Measurements from ENCODE around the gene TLR5. TPM values are rescaled to one million over a fixed set of nuclear protein-coding genes. Genes with fewer than 3 reads are reported as not detected.

The TLR5 gene
- total RNA-seq, 1 donor from 2014 or later = 3.1 TPM

- Histone ChIP-seq H3K36me3 (ENCODE audit: control insufficient read depth in 3 of 3, insufficient read depth in 3 of 3, low read length in 3 of 3) (no peaks in the 10 kb centered on the region), H3K9me3 (ENCODE audit: control insufficient read depth in 3 of 3, low read length in 3 of 3) (peaks cover 0 to 4% (median 0%) of the 10 kb centered on the region in 3 donors), H3K27me3 (ENCODE audit: control insufficient read depth in 3 of 3, insufficient read depth in 3 of 3, low read length in 3 of 3) (no peaks in the 10 kb centered on the region), H3K4me1 (ENCODE audit: control insufficient read depth in 3 of 3, insufficient read depth in 3 of 3, low read length in 3 of 3) (peaks cover 0 to 7% (median 0%) of the 10 kb centered on the region in 3 donors), H3K9ac (ENCODE audit: low read depth in 1 of 3, low read length in 3 of 3) (no peak overlapping the region), H3K4me3 (ENCODE audit: low read length in 3 of 3) (no peak overlapping the region), H3K27ac (ENCODE audit: low read depth, low read length) (no peak overlapping the region)
These were observed 9.4 kb upstream of the TLR5 start for GRCh38 chr1:223152399-223152798.

GRCh38 chr1:223150443-223150842 lies 7.4 kb upstream of the TLR5 start:
- Histone ChIP-seq H3K27me3 (ENCODE audit: control insufficient read depth in 3 of 3, insufficient read depth in 3 of 3, low read length in 3 of 3) (no peaks in the 10 kb centered on the region), H3K4me1 (ENCODE audit: control insufficient read depth in 3 of 3, insufficient read depth in 3 of 3, low read length in 3 of 3) (peaks cover 0 to 7% (median 0%) of the 10 kb centered on the region in 3 donors), H3K27ac (ENCODE audit: low read depth, low read length) (no peak overlapping the region), H3K36me3 (ENCODE audit: control insufficient read depth in 3 of 3, insufficient read depth in 3 of 3, low read length in 3 of 3) (no peaks in the 10 kb centered on the region), H3K9ac (ENCODE audit: low read depth in 1 of 3, low read length in 3 of 3) (no peak overlapping the region), H3K4me3 (ENCODE audit: low read length in 3 of 3) (no peak overlapping the region), H3K9me3 (ENCODE audit: control insufficient read depth in 3 of 3, low read length in 3 of 3) (peaks cover 0 to 4% (median 0%) of the 10 kb centered on the region in 3 donors)

DNA sequence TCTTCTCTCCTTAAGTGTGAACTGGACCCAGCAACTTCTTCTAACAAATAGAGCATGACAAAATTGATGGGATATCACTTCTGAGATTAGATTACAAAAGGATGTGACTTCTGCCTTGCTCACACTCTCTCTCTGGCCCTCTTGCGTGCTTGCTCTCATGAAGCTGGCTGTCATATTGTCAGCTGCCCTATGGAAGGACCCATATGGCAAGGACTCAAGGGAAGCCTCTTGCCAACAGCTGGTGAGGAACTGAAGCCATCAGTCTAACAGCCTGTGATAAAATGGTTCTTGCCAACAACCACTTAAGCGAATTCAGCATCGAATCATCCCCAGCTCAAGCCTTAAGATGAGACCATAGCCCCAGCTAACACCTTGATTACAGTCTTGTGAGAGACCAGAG lies 4.8 kb upstream of the TLR5 start:
- Histone ChIP-seq H3K27me3 (ENCODE audit: control insufficient read depth in 3 of 3, insufficient read depth in 3 of 3, low read length in 3 of 3) (no peaks in the 10 kb centered on the region), H3K36me3 (ENCODE audit: control insufficient read depth in 3 of 3, insufficient read depth in 3 of 3, low read length in 3 of 3) (no peaks in the 10 kb centered on the region), H3K9ac (ENCODE audit: low read depth in 1 of 3, low read length in 3 of 3) (no peak overlapping the region)

GRCh38 chr1:223147409-223147808 lies 4.4 kb upstream of the TLR5 start:
- Histone ChIP-seq H3K27me3 (ENCODE audit: control insufficient read depth in 3 of 3, insufficient read depth in 3 of 3, low read length in 3 of 3) (no peaks in the 10 kb centered on the region), H3K9ac (ENCODE audit: low read depth in 1 of 3, low read length in 3 of 3) (no peak overlapping the region), H3K27ac (ENCODE audit: low read depth, low read length) (no peak overlapping the region), H3K4me3 (ENCODE audit: low read length in 3 of 3) (no peak overlapping the region), H3K4me1 (ENCODE audit: control insufficient read depth in 3 of 3, insufficient read depth in 3 of 3, low read length in 3 of 3) (peaks cover 14 to 22% (median 18%) of the 10 kb centered on the region in 3 donors), H3K9me3 (ENCODE audit: control insufficient read depth in 3 of 3, low read length in 3 of 3) (peaks cover 0 to 4% (median 0%) of the 10 kb centered on the region in 3 donors), H3K36me3 (ENCODE audit: control insufficient read depth in 3 of 3, insufficient read depth in 3 of 3, low read length in 3 of 3) (no peaks in the 10 kb centered on the region)

More for the DNA sequence above, 4.8 kb upstream of the TLR5 start:
- H3K4me3 ChIP-seq (ENCODE audit: low read length in 3 of 3) = no peak overlapping the region
- H3K27ac ChIP-seq (ENCODE audit: low read depth, low read length) = no peak overlapping the region
- peaks cover 13 to 18% (median 15%) of the 10 kb centered on the region in 3 donors for H3K4me1 ChIP-seq (ENCODE audit: control insufficient read depth in 3 of 3, insufficient read depth in 3 of 3, low read length in 3 of 3)
- H3K9me3 ChIP-seq (ENCODE audit: control insufficient read depth in 3 of 3, low read length in 3 of 3) = peaks cover 0 to 4% (median 0%) of the 10 kb centered on the region in 3 donors

GRCh38 chr1:223146745-223147144 lies 3.7 kb upstream of the TLR5 start:
- Histone ChIP-seq H3K27ac (ENCODE audit: low read depth, low read length) (no peak overlapping the region), H3K9ac (ENCODE audit: low read depth in 1 of 3, low read length in 3 of 3) (no peak overlapping the region), H3K9me3 (ENCODE audit: control insufficient read depth in 3 of 3, low read length in 3 of 3) (peaks cover 0 to 4% (median 0%) of the 10 kb centered on the region in 3 donors), H3K4me3 (ENCODE audit: low read length in 3 of 3) (no peak overlapping the region), H3K27me3 (ENCODE audit: control insufficient read depth in 3 of 3, insufficient read depth in 3 of 3, low read length in 3 of 3) (no peaks in the 10 kb centered on the region), H3K36me3 (ENCODE audit: control insufficient read depth in 3 of 3, insufficient read depth in 3 of 3, low read length in 3 of 3) (no peaks in the 10 kb centered on the region), H3K4me1 (ENCODE audit: control insufficient read depth in 3 of 3, insufficient read depth in 3 of 3, low read length in 3 of 3) (peaks cover 21 to 29% (median 25%) of the 10 kb centered on the region in 3 donors)

- H3K27ac ChIP-seq (ENCODE audit: low read depth, low read length) = no peak overlapping the region
- H3K4me3 ChIP-seq (ENCODE audit: low read length in 3 of 3) = no peak overlapping the region
- no peaks in the 10 kb centered on the region for H3K27me3 ChIP-seq (ENCODE audit: control insufficient read depth in 3 of 3, insufficient read depth in 3 of 3, low read length in 3 of 3)
- H3K4me1 ChIP-seq (ENCODE audit: control insufficient read depth in 3 of 3, insufficient read depth in 3 of 3, low read length in 3 of 3) = peaks cover 21 to 33% (median 29%) of the 10 kb centered on the region in 3 donors
- no peak overlapping the region for H3K9ac ChIP-seq (ENCODE audit: low read depth in 1 of 3, low read length in 3 of 3)
- H3K36me3 ChIP-seq (ENCODE audit: control insufficient read depth in 3 of 3, insufficient read depth in 3 of 3, low read length in 3 of 3) = no peaks in the 10 kb centered on the region
- H3K9me3 ChIP-seq (ENCODE audit: control insufficient read depth in 3 of 3, low read length in 3 of 3) = peaks cover 0 to 4% (median 0%) of the 10 kb centered on the region in 3 donors
These were observed 1.9 kb upstream of the TLR5 start for GRCh38 chr1:223144914-223145313.

DNA sequence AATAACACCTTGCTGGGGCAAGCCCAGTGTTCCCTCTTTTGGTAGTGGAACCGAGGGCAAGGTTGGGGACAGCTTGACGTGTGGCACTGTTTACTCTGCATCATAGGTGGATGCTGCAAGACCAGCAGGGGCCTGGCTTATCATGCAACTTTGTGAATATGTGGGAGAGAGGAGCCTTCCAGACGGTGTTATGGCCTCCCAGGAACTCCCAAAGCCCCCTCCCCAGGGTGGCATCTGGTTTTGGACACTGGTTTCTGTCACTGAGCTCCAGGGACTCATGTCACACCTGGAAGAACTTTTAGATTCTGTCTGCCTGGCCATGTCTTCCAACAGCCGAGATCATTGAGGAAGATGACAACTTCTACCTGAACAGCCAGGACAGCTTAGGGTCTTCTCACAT lies 1.4 kb upstream of the TLR5 start:
- peak overlapping the region in 2 of 3 donors; percentile 9 to 41 for H3K4me3 ChIP-seq (ENCODE audit: low read length in 3 of 3)
- peaks cover 0 to 4% (median 0%) of the 10 kb centered on the region in 3 donors for H3K9me3 ChIP-seq (ENCODE audit: control insufficient read depth in 3 of 3, low read length in 3 of 3)
- H3K9ac ChIP-seq (ENCODE audit: low read depth in 1 of 3, low read length in 3 of 3) = peak overlapping the region in 1 of 3 donors; percentile 3
- peak overlapping the region; percentile 72 for H3K27ac ChIP-seq (ENCODE audit: low read depth, low read length)
- peaks cover 21 to 33% (median 29%) of the 10 kb centered on the region in 3 donors for H3K4me1 ChIP-seq (ENCODE audit: control insufficient read depth in 3 of 3, insufficient read depth in 3 of 3, low read length in 3 of 3)
- H3K36me3 ChIP-seq (ENCODE audit: control insufficient read depth in 3 of 3, insufficient read depth in 3 of 3, low read length in 3 of 3) = no peaks in the 10 kb centered on the region
- H3K27me3 ChIP-seq (ENCODE audit: control insufficient read depth in 3 of 3, insufficient read depth in 3 of 3, low read length in 3 of 3) = no peaks in the 10 kb centered on the region

DNA sequence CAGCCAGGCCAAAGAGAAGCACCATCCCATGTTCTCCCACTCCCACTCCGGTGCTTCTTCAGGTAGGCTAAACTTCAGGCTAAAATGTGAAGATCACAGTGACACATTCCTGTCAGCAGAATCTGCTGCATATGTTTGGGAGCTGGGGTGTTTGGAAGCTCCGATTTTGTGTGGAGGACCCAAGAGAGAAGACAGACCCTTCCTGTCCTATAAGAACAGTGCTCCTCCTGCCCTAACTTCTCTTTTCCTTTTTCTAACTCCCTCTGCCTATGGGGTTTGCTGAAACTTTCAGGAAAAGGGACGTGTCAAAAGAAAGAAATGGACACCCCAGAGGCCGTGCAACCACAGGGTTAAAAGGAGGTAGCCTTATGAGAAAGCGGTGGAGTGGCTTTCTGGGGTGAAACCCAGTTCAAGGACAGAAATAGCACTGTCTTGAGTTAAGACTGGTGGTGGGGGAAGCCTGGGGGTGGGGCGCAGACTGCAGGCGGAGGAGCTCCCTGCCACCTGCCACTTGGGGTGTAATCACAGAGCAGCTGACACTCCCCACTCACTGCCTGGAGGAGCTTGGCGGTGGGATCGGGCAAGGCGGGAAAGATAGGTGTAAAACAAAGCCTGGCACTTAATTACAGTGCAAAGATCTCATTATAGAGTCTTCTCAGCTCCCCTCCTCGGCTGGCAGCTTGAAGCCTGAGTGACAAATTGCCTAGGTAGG lies 645 bp upstream of the TLR5 start:
- H3K9me3 ChIP-seq (ENCODE audit: control insufficient read depth in 3 of 3, low read length in 3 of 3) = peaks cover 0 to 4% (median 0%) of the 10 kb centered on the region in 3 donors
- H3K36me3 ChIP-seq (ENCODE audit: control insufficient read depth in 3 of 3, insufficient read depth in 3 of 3, low read length in 3 of 3) = no peaks in the 10 kb centered on the region
- peak overlapping the region; percentile 24 to 71 (median 52) for H3K9ac ChIP-seq (ENCODE audit: low read depth in 1 of 3, low read length in 3 of 3)
- H3K4me3 ChIP-seq (ENCODE audit: low read length in 3 of 3) = peak overlapping the region; percentile 50 to 75 (median 65)
- peak overlapping the region; percentile 72 for H3K27ac ChIP-seq (ENCODE audit: low read depth, low read length)
- H3K27me3 ChIP-seq (ENCODE audit: control insufficient read depth in 3 of 3, insufficient read depth in 3 of 3, low read length in 3 of 3) = no peaks in the 10 kb centered on the region
- H3K4me1 ChIP-seq (ENCODE audit: control insufficient read depth in 3 of 3, insufficient read depth in 3 of 3, low read length in 3 of 3) = peaks cover 21 to 33% (median 29%) of the 10 kb centered on the region in 3 donors

- Histone ChIP-seq H3K4me1 (ENCODE audit: control insufficient read depth in 3 of 3, insufficient read depth in 3 of 3, low read length in 3 of 3) (peaks cover 21 to 35% (median 34%) of the 10 kb centered on the region in 3 donors), H3K36me3 (ENCODE audit: control insufficient read depth in 3 of 3, insufficient read depth in 3 of 3, low read length in 3 of 3) (no peaks in the 10 kb centered on the region), H3K27me3 (ENCODE audit: control insufficient read depth in 3 of 3, insufficient read depth in 3 of 3, low read length in 3 of 3) (no peaks in the 10 kb centered on the region), H3K9ac (ENCODE audit: low read depth in 1 of 3, low read length in 3 of 3) (peak overlapping the region in 2 of 3 donors; percentile 24 to 71), H3K9me3 (ENCODE audit: control insufficient read depth in 3 of 3, low read length in 3 of 3) (no peaks in the 10 kb centered on the region), H3K4me3 (ENCODE audit: low read length in 3 of 3) (peak overlapping the region; percentile 50 to 75 (median 65)), H3K27ac (ENCODE audit: low read depth, low read length) (peak overlapping the region; percentile 72)
These were observed 779 bp downstream of the TLR5 start for GRCh38 chr1:223142269-223142668.

DNA sequence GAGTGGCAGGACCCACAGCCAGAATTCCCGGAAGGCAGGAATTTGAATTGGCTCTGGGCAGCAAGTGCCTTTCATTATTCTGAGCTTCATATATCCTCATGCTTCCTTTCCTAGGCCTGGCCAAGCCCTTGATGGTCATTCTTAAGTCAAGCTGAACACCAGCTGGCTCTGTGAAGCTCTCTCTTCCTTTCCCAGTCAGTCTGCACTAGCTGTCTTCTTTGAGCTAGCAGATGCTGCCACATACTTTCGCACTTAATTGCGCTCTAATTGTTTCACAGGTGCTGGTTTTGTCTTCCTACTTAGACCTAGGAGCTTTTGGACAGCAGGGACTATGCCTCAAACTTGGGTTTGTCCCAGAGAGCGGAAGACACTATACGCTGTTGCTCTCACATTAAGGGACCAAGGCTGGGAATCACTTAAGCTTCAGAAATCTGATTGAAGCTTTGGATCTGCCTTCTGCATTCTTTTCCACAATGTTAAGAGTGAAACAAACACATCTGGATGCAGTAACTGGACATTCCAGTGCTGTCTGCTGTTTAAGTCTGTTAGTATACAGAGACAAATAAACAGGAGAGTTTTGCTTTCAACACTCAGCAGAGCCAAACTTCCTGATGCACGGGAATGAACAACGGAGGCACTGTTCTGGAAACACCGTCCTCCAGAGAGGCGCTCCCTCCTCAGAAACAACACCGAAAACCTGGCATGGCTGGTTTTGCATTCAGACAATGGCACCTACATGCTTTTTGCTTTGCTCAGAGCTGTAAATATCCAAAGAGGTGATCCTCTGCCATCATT lies 2.2 kb downstream of the TLR5 start:
- Histone ChIP-seq H3K9me3 (ENCODE audit: control insufficient read depth in 3 of 3, low read length in 3 of 3) (no peaks in the 10 kb centered on the region), H3K27me3 (ENCODE audit: control insufficient read depth in 3 of 3, insufficient read depth in 3 of 3, low read length in 3 of 3) (no peaks in the 10 kb centered on the region), H3K36me3 (ENCODE audit: control insufficient read depth in 3 of 3, insufficient read depth in 3 of 3, low read length in 3 of 3) (no peaks in the 10 kb centered on the region), H3K9ac (ENCODE audit: low read depth in 1 of 3, low read length in 3 of 3) (no peak overlapping the region), H3K27ac (ENCODE audit: low read depth, low read length) (no peak overlapping the region), H3K4me1 (ENCODE audit: control insufficient read depth in 3 of 3, insufficient read depth in 3 of 3, low read length in 3 of 3) (peaks cover 28 to 48% (median 46%) of the 10 kb centered on the region in 3 donors), H3K4me3 (ENCODE audit: low read length in 3 of 3) (no peak overlapping the region)

Data from skeletal muscle tissue (tissue), 4 donors.